Measurements from ENCODE around the gene TNIK. TPM values are rescaled to one million over a fixed set of nuclear protein-coding genes. Genes with fewer than 3 reads are reported as not detected.

TNIK gene
- polyA plus RNA-seq, 1 of the 3 experiments (the other 2 are of a cell fraction), result 19.4 TPM

GRCh38 chr3:171313702-171314101, 146.5 kb downstream of the TNIK start:
- peaks cover 37% of the 10 kb centered on the region for H3K79me2 ChIP-seq (ENCODE audit: insufficient read depth)
- H3K4me3 ChIP-seq (ENCODE audit: low read depth in 2 of 2, low read length in 1 of 2), result no peak overlapping the region
- DNase-seq, result no peak
- H2AFZ ChIP-seq (ENCODE audit: low read depth), result no peak overlapping the region
- no peaks in the 10 kb centered on the region for H4K20me1 ChIP-seq (ENCODE audit: insufficient read depth)
- no peak overlapping the region for H3K4me2 ChIP-seq
- WGBS (ENCODE audit: low lambda C conversion rate), result 97% methylated on average over 7 of the region's 7 CpGs
- TF ChIP-seq, protein P1, sequence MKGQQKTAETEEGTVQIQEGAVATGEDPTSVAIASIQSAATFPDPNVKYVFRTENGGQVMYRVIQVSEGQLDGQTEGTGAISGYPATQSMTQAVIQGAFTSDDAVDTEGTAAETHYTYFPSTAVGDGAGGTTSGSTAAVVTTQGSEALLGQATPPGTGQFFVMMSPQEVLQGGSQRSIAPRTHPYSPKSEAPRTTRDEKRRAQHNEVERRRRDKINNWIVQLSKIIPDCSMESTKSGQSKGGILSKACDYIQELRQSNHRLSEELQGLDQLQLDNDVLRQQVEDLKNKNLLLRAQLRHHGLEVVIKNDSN (IDR thresholded peaks at IDR 0.05; ENCODE audit: borderline replicate concordance, low read depth), result no peak
- TF ChIP-seq, protein P2, sequence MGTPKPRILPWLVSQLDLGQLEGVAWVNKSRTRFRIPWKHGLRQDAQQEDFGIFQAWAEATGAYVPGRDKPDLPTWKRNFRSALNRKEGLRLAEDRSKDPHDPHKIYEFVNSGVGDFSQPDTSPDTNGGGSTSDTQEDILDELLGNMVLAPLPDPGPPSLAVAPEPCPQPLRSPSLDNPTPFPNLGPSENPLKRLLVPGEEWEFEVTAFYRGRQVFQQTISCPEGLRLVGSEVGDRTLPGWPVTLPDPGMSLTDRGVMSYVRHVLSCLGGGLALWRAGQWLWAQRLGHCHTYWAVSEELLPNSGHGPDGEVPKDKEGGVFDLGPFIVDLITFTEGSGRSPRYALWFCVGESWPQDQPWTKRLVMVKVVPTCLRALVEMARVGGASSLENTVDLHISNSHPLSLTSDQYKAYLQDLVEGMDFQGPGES (IDR thresholded peaks at IDR 0.05; ENCODE audit: low read depth, low read length), result no peak
- TF ChIP-seq RAD21 (IDR thresholded peaks at IDR 0.05; ENCODE audit: low read length) (no peak), REST (IDR thresholded peaks at IDR 0.05; ENCODE audit: low read depth, low read length) (no peak), RCOR1 (IDR thresholded peaks at IDR 0.05; ENCODE audit: low read length) (no peak), TAF1 (IDR thresholded peaks at IDR 0.05; ENCODE audit: borderline replicate concordance, low read depth, low read length) (no peak), YY1 (IDR thresholded peaks at IDR 0.05; ENCODE audit: low read depth) (no peak), SMC3 (IDR thresholded peaks at IDR 0.05; ENCODE audit: low read depth, low read length) (no peak), RXRA (IDR thresholded peaks at IDR 0.05; ENCODE audit: borderline replicate concordance, low read depth) (no peak), USF2 (IDR thresholded peaks at IDR 0.05; ENCODE audit: borderline replicate concordance, low read depth, low read length) (no peak), NRF1 (IDR thresholded peaks at IDR 0.05; ENCODE audit: low read depth, low read length) (no peak)
- TF ChIP-seq, protein P3, sequence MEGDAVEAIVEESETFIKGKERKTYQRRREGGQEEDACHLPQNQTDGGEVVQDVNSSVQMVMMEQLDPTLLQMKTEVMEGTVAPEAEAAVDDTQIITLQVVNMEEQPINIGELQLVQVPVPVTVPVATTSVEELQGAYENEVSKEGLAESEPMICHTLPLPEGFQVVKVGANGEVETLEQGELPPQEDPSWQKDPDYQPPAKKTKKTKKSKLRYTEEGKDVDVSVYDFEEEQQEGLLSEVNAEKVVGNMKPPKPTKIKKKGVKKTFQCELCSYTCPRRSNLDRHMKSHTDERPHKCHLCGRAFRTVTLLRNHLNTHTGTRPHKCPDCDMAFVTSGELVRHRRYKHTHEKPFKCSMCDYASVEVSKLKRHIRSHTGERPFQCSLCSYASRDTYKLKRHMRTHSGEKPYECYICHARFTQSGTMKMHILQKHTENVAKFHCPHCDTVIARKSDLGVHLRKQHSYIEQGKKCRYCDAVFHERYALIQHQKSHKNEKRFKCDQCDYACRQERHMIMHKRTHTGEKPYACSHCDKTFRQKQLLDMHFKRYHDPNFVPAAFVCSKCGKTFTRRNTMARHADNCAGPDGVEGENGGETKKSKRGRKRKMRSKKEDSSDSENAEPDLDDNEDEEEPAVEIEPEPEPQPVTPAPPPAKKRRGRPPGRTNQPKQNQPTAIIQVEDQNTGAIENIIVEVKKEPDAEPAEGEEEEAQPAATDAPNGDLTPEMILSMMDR (IDR thresholded peaks at IDR 0.05), result no peak
- H3K9me3 ChIP-seq, result no peaks in the 10 kb centered on the region
- ChIA-PET POLR2A (no interaction called here), CTCF (no interaction called here)
- H3K36me3 ChIP-seq (replicated peaks in 1 of 2; ENCODE audit: control insufficient read depth in 1 of 2, insufficient read depth in 2 of 2, low read length in 1 of 2), result no peaks in the 10 kb centered on the region
- peaks cover 15% of the 10 kb centered on the region for H3F3A ChIP-seq (replicated peaks; ENCODE audit: insufficient read depth)
- H3K9me2 ChIP-seq, result no peaks in the 10 kb centered on the region
- H3K9ac ChIP-seq, result no peak overlapping the region
- no peaks in the 10 kb centered on the region for H3K27me3 ChIP-seq (ENCODE audit: insufficient read depth)
- no peak overlapping the region for H3K27ac ChIP-seq (ENCODE audit: low read depth in 2 of 2, low read length in 1 of 2)
- peaks cover 4 to 6% of the 10 kb centered on the region in 2 experiments; a peak in 2 of 4 replicates for H3K4me1 ChIP-seq (ENCODE audit: control insufficient read depth in 1 of 2, insufficient read depth in 2 of 2, low read depth in 1 of 2, low read length in 1 of 2)
